Fibroblast of the aortic adventitia (primary cell): ENCODE measurements around the gene PCBP3. TPM values are rescaled to one million over a fixed set of nuclear protein-coding genes. Genes with fewer than 3 reads are reported as not detected.

ENCODE experiments used
- DNase-seq: peaks from one replicate; pipeline ENCODE4 v3.0.0-alpha.2; 2010; ENCODE audit warnings: low read depth
- H3K4me3 ChIP-seq: 2 replicates; pipeline ENCODE4 v1.5.1; 2011; ENCODE audit warnings: low read depth, mild to moderate bottlenecking, control low read depth, low read length, moderate library complexity
- CTCF ChIP-seq: IDR thresholded peaks from 2 replicates; pipeline ENCODE4 v1.5.1; 2011; ENCODE audit warnings: mild to moderate bottlenecking, low read length, control low read depth, inconsistent platforms; ENCODE audit not compliant: insufficient read depth
- total RNA-seq: library from RNA; depleted of rRNA; stranded (reverse); fragments of >200 nt; gene quantifications from 2 replicates; pipeline ENCODE4 v1.2.3, GENCODE V29; 2012; ENCODE audit warnings: low replicate concordance

PCBP3 gene
- total RNA-seq, 1 donor: 1.2 TPM

GRCh38 chr21:45862543-45863207 is 219.2 kb downstream of the PCBP3 start:
- no peak for TF ChIP-seq CTCF
- no peak overlapping the region for H3K4me3 ChIP-seq
- no peak for DNase-seq

- no peak for TF ChIP-seq CTCF
- no peak for DNase-seq
- no peak overlapping the region for H3K4me3 ChIP-seq
Measured at GRCh38 chr21:45863267-45863666, 219.7 kb downstream of the PCBP3 start.

GRCh38 chr21:45863751-45864150 is 220.2 kb downstream of the PCBP3 start:
- no peak for DNase-seq
- TF ChIP-seq CTCF: no peak

GRCh38 chr21:45864436-45864835 is 220.9 kb downstream of the PCBP3 start:
- no peak for TF ChIP-seq CTCF
- no peak overlapping the region for H3K4me3 ChIP-seq
- peak; percentile 54 for DNase-seq

More at GRCh38 chr21:45863751-45864150, 220.2 kb downstream of the PCBP3 start:
- no peak overlapping the region for H3K4me3 ChIP-seq

- no peak overlapping the region for H3K4me3 ChIP-seq
- DNase-seq: peak; percentile 87
- no peak for TF ChIP-seq CTCF
Measured at GRCh38 chr21:45865106-45865835, 221.7 kb downstream of the PCBP3 start.

GRCh38 chr21:45866551-45866950 is 223.0 kb downstream of the PCBP3 start:
- no peak for DNase-seq
- no peak overlapping the region for H3K4me3 ChIP-seq
- TF ChIP-seq CTCF: no peak
